ENCODE measurements around the gene LARGE1.

Gene LARGE1

DNA sequence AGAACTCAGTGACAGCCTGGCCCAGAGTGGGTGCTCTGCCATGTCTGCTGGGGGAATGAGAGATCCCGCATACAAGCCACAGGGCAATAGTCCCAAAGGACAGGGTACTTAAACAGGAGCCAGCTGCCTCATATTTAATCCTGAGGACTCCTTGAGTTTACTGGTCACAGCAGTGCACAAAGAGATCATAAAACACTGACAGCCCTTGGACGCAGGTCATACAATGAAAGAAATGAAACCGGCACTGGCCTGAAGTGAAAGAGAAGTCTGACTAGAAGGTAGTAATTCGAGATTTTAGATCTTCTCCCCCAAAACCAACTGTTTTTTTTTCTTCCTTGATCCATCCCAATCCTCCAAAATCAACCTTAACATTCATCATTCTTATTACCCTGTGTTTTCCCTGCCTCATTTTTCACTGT is 562.3 kb downstream of the LARGE1 start:
- DNase-seq (ENCODE audit: low spot score): no peak

DNA sequence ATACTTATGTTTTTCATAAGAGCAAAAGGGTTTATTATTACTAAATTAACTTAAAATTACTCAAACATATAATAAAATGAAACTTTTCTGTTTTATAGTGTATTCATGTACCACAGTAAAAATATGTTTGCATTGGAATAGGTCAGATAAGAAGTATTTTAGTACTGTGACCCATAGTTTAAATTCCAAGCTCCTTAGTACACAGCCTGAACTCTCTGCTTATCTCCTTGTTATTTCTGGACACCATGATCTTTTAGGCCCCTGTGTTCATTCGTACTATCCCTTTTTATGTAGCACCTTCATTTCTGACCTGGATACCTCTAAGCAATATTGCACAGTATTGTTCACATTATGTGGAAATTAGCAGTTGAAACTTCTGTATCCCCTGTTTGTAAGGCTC is 565.3 kb downstream of the LARGE1 start:
- DNase-seq (ENCODE audit: low spot score): peak; percentile 21

DNA sequence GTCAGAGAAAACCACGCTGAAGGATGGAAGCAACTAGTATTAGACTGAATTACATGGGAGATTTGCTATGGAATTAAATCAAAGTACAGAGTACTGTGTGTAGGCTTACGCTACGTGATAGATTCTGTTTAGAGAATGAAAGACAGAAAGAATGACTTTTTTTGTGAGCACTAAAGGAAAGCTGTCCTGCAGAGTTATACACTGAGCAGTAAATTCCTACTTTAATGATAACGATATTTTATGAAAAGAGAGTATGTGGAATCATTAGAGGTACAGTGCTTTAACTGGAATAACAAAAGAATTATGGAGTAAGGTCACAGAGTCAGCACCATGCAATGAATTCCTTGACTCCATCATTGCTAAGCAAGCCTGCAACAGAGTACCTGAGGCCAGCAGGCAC is 566.8 kb downstream of the LARGE1 start:
- no peak for DNase-seq (ENCODE audit: low spot score)

DNA sequence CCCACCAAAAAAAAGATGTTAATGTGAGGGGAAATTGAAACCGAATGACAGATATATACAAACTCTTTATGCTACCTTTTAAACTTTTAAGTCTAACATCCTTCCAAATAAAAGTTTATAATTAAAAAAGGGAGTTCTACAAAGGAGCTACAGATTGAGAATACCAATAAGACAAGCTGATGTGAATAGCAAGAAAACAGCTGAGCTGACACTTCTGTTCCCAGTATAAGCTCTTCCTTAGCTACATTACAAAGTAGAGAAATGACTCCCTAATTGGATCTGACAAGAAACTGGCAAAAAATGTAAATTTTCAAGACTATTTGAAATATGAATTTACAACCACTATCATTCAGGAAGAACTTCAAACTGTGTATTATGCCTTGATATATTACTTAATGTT is 567.5 kb downstream of the LARGE1 start:
- DNase-seq (ENCODE audit: low spot score): no peak

DNA sequence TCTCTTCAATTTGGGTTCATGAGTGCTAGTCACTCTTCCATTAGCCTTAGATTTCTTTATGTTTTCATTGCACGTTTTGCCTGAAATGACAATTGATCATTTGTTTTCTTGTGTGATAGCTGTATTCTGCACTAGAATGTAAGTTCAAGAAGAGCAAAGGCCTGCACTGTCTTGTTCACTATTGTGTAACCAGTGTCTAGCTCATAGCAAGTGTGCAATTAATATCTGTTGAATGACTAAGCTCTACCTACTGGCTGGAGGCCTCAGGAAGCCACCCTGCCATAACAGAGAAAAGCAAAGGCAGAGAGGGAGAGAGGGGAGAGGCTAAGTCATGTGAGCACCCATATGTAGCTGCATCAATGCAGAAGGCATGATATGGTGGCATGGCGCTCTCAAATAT is 569.3 kb downstream of the LARGE1 start:
- no peak for DNase-seq (ENCODE audit: low spot score)

DNA sequence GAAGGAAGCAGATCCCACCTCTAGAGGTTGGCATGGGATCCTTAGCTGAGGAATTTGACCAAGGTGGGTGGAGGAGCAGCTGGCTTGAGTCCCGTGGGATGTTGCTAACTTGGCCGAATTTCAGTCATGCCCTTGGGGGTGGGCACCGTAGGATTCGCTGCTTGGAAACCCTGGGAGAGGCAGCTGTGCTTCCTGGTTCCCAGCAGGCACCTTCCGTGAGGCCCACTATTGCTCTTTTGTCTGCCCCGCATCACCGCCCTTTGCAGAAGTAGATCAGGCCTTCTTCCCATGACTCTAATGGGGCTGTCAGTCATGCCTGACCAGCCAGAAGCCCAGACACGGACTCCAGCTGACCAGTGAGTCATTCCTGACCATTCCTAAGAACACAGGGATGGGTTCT is 569.8 kb downstream of the LARGE1 start:
- DNase-seq (ENCODE audit: low spot score): no peak

DNA sequence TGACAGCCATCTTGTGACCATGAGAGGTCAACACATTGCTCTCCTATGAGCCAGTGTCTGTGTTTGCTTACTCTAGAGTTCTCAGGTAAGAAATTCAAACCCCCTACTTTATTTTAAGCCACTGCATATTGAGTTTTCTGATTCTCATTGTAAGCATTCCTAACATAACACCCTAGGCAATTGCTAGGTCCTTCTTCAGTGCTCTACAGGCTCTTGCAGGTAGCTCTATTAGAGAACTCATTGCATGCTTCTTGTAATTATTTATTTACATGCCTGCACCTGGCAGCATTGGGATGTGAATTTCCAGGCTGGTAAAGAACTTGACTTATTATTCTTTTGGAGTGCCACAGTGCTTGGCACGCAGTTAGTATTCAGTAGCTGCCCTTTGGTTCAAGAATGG is 573.3 kb downstream of the LARGE1 start:
- no peak for DNase-seq (ENCODE audit: low spot score)

DNA sequence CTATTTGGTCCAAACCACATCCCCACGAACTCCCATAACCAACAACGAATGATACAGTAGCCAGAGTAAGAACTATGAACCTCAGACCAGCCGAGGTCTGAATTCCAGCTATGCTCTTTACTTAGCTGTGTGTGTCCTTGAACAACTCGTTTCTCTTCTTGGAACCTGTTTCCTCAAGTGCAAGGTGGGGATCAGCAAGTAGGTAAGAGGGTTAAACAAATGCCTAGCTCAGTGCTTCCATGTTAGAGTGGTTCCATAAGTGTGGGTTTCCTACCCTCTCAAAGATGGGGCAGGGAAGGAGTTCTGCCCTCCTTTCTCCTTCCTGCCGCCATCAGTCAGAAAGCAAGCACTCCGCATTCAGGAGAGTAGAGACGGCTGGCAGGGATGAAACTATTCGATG is 578.7 kb downstream of the LARGE1 start:
- DNase-seq (ENCODE audit: low spot score): no peak

DNA sequence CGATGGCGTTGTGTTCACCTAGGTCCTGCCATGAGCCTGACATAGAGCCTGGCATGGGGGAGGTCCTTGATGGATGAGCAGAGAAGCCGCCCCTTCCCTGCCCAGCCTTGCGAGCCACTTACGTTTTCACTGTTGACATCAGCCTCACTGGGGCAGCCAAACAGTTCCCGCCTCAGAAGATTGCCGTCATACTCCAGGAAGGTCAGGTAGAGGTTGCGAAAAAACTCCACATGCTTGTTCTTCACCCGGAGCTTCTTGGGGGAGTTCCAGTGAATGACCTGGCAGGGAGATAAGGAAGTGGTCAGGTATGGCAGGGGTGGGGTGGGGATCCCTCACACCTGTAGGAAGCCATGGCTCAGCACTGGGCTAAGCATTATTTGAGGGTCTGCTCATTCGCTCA is 582.8 kb downstream of the LARGE1 start:
- DNase-seq (ENCODE audit: low spot score): no peak

DNA sequence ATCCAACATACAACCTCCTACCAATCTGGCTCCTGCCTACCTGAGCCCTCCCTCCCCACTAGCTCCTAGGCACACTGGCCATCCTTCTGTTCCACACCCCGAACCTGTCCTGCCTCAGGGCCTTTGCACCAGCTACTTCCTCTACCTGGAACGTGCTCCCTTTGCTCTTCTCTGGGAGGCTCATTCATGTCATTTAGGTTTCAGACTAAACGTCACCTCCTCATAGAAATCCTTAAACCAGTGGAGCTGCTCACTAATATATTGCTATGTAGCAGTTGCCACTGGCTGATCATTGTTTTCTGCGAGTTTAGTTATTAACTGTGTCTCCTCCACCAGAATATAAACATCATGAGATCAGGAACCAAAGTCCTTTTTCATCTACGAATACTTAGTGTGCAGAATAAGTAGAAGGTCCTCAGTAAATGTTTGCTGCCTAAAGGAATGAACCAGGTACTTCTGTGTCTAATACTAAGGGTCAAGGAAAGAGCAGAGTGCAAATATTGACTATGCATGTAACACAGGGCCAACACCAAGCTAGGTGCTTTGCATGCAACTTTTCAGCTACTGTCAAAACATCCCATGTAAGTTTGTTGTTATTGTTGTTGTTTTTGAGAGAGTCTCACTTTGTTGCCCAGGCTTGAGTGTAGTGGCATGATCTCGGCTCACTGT is 584.5 kb downstream of the LARGE1 start:
- no peak for DNase-seq (ENCODE audit: low spot score)

DNA sequence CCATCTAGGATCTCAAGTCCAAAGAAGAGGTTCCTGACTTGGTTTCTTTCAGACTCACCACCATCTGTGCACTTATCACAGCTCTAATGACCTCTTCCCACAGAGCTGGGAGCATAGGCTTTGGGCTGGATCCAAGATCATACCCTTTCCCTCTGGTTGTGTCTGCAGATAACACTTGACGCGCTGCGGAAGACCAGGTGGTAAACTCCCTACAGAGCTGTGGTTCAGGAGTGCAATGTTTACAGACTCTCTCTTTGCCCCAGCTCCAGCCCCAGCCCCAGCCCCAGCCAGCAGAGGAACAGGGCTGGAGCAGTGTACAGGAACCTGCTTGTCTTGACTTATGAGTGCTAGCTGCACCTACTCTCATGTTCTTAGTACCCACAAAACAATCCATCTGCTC is 587.7 kb downstream of the LARGE1 start:
- no peak for DNase-seq (ENCODE audit: low spot score)

DNA sequence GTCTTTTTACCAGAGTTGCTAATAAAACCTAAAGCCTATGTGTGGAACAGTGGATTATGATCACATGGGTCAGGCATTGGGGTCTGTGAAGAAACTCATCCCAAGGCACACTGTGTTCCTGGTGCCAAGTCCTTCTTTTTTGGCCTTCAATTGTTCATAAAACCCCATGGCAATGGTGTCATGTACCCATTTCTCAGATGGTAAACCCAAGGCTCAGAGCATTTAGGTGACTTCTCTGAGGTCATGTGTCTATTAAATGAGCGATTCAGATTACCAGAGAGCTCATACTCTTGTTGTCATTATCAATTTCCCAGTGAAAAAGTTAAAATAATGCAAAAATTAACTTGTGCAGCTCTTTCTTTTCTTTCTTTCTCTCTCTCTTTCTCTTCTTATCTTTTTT is 589.3 kb downstream of the LARGE1 start:
- no peak for DNase-seq (ENCODE audit: low spot score)

DNA sequence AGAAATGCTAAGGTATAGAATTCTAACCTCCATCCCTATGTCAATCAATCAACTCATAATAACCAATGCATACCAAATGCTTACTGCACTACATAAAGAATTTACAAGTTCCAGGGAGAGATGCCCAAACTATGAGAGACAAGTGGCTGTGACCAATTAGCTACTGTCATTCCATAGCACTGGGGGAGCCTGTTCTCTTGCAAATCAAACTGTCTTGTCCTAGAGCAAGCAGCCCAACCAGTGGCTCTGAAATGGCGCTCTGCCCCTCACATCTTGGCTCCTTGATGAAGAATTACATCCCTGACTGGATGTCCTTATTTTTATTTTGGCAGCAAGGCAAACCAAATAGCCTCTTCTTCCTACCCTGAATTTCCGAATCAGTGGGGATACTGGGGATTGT is 589.7 kb downstream of the LARGE1 start:
- no peak for DNase-seq (ENCODE audit: low spot score)

DNA sequence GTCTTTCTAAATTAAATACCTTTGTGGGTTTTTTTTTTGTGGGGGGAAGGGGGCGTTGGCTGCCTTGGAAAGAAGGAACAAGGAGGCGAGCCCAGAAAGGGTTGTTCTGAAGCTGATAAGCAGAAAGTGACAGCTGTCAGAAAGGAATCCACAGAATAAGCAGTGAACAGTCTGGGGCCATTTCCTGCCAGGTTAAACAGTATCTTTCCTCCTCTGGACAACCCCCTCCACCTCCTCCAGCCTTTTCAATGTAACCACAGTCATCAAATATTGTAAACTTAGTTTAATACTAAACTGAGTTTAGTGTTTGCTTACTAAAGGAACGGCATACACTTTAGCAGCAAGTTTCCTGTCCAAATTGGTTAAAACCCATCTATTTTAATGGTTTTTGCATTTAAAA is 590.9 kb downstream of the LARGE1 start:
- DNase-seq (ENCODE audit: low spot score): no peak

DNA sequence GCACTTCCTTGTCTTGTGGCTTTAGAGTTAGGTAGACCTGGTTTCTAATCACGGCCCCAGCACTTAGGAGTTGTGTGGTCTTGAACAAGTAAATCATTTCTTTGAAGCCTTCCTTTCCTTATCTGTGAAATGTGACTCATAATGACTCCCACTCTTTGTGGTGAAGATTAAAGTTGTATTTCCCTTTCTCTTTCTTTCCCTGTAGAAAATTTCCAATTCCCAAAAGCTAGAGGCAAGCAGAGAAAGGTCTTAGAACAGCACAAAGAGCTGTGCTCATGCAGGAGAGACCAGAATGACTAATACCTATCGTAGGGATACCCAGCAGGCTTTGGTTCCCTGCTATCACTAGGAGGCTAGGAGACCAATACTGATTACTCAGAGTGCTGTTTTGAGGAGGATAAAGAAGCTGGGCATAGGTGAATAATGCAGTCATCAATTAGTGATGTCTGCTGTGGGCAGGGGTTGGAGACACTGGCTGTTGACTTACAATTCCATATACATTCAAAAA is 591.4 kb downstream of the LARGE1 start:
- DNase-seq (ENCODE audit: low spot score): peak; percentile 43

DNA sequence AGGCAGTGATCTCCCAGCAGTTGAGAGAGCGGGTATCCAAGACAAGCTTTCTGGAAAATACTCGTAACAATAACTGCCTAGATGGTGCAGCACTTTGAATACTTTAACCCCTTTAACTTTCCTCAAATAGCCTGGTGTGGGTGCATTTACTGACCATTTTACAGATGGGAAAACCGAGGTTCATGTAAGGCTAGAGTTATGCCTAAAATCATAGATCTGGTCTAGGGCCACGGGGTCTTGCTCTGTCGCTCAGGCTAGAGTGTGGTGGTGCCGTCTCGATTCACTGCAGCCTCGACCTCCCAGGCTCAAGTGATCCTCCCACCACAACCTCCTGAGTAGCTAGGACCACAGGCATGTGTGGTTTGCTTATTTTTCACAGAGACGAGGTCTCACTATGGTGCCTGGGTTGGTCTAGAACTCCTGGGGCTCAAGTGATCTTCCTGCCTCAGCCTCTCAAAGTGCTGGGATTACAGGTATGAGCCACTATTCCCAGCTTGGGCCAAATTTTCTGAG is 592.9 kb downstream of the LARGE1 start:
- DNase-seq (ENCODE audit: low spot score): no peak

DNA sequence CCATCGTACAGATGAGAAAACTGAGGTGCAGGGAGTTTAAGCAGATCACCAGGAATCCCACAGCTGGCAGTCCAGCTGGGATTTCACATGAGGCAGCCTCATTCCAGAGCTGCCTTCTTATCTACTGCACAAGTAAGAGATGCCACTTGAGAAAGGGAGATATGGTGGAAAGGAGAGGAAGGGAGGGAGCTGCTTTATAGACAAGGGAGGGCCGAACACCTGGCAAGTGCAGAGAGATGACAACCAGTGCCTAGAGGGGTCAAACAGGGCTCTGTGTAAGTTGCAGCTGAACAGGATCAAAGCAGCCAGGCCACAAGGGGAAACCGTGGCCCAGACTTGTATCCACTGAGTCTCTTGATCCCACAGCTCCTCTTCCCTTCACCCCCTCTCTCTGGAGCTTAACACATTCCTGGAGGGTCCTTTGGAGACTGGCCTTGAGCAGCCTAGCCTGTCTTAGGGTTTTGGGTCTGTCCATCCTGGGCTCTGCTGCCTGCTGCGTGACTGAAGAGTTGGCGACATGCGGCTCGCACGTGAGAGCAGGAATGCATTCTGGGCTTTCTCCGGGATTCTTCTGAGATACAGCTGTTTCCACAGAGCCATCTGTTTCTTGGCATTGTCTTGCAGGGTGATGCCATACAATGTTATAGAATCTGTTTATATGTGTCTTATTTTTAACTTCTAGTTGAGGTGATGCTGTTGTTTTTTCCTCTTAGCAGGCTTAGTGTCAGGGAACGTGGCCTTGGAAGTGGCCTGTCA is 593.6 kb downstream of the LARGE1 start:
- DNase-seq (ENCODE audit: low spot score): no peak

DNA sequence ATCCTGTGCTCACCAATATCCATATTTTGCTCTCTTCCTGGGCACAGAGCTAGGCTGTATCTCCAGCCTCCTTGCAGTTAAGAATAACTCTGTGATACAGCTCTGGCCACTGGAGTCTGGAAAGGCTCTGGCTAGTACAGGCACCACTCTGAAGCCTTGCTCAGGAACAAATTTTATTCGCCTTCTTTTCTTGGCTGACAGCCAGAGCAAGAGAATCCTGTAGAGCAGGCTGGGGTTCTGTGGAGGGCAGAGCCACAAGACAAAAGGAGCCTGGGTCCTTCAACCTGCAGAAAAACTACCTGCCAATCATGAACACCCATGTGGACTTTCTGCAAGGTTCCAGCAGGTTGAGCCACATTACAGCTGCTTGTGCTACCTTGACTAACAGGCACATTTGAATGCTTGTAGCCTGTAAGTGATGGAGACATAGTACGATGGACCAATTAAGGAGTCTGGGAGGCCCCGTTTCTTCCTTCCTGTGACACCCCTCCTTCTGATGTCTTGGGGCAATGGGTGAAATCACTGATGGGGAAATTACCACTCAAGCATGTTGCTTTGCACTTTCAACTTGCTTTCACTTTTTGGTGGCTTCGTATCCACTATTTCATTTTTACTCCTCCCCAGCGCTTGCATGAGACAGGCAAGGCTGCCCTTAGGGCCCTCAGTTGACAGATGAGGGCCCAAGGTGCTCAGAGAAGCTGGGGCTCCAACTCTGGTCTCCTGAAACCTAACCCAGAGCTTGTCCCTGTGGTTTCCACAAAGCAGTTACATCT is 594.9 kb downstream of the LARGE1 start:
- no peak for DNase-seq (ENCODE audit: low spot score)

DNA sequence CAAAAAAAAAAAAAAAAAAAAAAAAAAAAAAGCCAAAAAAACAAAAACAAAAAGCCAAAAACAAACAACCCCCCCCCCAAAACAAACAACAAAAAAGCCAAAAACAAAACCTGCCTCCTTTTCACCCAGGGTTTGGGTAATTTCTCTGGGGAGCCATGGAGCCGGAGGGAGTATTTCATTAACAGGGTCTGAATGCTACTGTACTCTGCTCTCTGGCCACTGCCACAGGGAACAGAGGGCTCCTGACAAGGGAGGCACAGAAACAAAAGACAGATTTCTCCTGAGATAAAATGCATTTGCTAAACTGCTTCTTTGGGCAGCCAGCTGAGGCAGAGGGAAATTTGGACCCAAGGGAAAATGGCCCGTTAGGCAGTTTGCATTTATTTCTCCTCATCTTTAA is 596.0 kb downstream of the LARGE1 start:
- no peak for DNase-seq (ENCODE audit: low spot score)

DNA sequence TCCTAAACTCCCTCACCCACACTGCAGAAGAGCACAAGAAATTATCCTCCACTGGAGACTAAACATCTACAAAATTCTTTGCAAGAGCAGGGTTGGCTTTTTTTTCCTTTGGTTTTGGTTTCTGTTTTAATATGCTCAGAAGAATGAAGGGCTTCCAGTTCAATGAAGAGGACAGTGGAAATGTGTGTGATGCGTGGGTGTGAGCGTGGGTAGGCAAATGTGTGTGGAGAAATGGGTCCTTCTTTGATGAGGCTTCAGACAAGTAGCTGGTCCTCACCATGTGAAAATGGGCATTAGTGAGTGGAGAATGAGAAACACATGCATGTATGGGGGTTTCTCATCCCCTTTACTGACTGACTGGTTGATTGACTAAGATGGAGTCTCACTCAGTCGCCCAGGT is 598.8 kb downstream of the LARGE1 start:
- no peak for DNase-seq (ENCODE audit: low spot score)

DNA sequence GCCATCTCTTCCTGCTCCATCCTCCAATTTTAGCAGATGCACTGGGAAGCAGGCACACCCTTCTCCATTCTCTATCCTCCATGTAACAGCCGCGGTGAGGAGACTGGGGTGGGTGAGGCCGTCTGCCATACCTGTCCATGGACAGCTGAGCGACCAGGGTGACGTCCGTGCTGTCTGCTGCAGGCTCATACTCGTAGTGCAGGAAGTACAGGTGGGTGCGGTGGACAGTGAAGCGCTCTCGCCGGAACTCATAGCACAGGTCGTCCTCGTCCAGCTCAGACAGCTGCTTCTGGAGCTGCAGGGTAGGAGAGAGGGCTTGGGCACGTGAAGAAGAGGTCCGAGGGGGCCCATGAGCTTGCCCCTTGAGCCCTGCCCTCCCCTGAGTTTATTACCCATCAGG is 604.3 kb downstream of the LARGE1 start:
- no peak for DNase-seq (ENCODE audit: low spot score)

DNA sequence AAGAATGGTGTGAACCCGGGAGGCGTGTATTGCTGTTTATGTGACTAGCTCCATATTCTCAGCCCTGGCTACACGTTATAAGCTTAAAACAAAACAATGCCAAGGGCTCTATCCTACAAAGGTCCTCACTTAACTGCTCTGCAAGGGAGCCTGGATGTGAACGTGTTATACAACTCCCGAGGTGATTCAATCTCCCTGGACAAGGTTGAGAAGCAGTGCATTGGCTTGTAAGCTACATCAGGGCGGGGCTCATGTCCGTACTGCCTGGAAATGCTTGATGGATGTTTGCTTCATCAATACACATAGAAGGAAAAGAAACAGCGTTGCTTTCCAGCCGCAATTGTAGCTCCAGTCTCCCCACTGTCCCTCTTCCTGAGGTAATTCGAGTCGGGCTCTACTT is 605.2 kb downstream of the LARGE1 start:
- DNase-seq (ENCODE audit: low spot score): no peak

DNA sequence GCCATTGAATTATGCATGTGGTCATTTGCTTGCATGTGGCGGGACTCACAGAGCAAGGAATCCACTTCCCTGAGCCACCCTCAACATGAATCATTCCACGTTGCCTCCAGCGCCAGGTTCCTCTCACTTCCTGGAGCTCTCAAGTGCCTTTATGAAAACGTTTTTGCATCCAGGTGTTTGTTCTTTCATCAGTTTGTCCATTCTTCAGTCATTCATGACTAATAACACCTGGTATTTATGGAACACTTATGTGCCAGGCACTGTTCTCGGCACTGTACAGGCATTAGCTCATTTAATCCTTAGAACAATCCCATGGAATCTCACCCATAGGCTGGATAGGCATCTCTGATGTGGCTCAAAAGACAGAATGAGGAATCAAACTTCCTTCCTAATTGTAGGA is 606.0 kb downstream of the LARGE1 start:
- no peak for DNase-seq (ENCODE audit: low spot score)
